Measurements from ENCODE around the gene SLC22A23. TPM values are rescaled to one million over a fixed set of nuclear protein-coding genes. Genes with fewer than 3 reads are reported as not detected.

SLC22A23 gene
- total and polyA plus RNA-seq, 2 experiments from 2014 or later, result 15.7 to 24.9 TPM

DNA sequence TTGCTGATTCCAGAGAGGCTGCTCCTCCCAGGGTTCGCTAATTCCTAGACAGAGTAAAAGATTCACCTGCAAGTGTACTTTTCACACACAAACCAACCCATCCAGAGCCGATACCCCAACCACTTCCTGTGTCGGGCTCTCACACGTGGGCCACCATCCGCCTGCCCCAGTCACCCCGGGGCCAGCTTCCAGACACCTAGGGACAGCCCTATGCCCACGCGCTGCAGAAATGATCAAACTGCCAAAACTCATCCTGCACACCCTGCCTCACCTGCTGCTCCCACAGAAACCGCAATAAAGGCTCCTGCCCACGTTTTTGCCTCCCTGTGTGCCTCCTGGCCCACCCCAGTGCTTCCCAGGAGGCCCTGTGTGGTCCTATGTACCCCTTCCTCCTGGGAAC lies 138.6 kb downstream of the SLC22A23 start:
- H3K4me1 ChIP-seq (ENCODE audit: low read depth), result no peaks in the 10 kb centered on the region
- DNase-seq (ENCODE audit: low read depth in 1 of 2, low spot score in 1 of 2), result no peak
- no peaks in the 10 kb centered on the region for H3K27me3 ChIP-seq
- H3K36me3 ChIP-seq, result no peaks in the 10 kb centered on the region
- TF ChIP-seq, protein P1, sequence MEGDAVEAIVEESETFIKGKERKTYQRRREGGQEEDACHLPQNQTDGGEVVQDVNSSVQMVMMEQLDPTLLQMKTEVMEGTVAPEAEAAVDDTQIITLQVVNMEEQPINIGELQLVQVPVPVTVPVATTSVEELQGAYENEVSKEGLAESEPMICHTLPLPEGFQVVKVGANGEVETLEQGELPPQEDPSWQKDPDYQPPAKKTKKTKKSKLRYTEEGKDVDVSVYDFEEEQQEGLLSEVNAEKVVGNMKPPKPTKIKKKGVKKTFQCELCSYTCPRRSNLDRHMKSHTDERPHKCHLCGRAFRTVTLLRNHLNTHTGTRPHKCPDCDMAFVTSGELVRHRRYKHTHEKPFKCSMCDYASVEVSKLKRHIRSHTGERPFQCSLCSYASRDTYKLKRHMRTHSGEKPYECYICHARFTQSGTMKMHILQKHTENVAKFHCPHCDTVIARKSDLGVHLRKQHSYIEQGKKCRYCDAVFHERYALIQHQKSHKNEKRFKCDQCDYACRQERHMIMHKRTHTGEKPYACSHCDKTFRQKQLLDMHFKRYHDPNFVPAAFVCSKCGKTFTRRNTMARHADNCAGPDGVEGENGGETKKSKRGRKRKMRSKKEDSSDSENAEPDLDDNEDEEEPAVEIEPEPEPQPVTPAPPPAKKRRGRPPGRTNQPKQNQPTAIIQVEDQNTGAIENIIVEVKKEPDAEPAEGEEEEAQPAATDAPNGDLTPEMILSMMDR (IDR thresholded peaks at IDR 0.05; ENCODE audit: low read depth, low read length), result no peak
- no peak overlapping the region for H3K4me3 ChIP-seq
- H3K9me3 ChIP-seq (ENCODE audit: low read depth), result no peaks in the 10 kb centered on the region
- H3K27ac ChIP-seq, result no peak overlapping the region

DNA sequence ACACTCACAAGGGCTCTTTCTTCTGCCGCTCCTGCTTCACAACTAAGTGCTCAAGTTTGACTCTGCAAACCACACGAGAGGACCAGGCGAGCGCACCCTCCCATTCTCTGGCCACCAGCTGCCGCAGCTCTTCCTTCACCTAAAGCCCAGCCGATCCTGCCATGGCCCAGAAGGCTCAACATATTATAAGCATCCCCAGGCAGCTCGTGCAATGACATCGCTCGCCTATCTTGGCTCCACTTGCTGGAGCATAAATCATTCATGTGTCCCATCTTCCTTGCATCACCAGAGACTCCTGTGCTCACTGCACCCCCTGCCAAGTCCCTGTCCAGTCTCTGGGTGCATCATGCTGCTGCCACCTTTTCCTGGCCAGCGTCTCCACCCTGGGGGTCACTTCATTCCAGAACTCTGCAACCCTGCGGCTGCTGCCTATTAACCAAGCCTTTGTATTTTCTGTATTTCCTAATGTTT lies 139.1 kb downstream of the SLC22A23 start:
- no peak for DNase-seq (ENCODE audit: low read depth in 1 of 2, low spot score in 1 of 2)
- H3K27ac ChIP-seq, result no peak overlapping the region
- H3K36me3 ChIP-seq, result no peaks in the 10 kb centered on the region

DNA sequence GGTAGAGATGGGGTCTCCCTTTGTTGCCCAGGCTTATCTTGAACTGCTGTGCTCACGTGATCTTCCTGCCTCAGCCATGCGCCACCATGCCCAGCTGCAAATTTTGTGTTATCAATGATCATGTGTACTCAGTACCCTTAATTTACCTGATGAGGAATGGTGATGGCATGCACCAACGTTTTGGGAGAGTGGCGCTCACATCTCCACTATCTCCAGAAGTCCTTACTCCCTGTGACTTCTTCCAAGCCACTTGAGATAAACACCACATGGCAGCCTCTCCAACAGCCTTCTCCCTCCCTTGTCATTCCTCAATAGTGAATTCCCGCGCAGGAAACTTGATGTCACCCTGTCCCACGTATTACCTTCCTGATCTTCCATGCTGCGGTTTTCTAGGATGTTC lies 140.0 kb downstream of the SLC22A23 start:
- Histone ChIP-seq H3K27me3 (no peaks in the 10 kb centered on the region), H3K4me3 (no peak overlapping the region), H3K9me3 (ENCODE audit: low read depth) (no peaks in the 10 kb centered on the region), H3K4me1 (ENCODE audit: low read depth) (no peaks in the 10 kb centered on the region), H3K36me3 (no peaks in the 10 kb centered on the region), H3K27ac (no peak overlapping the region)
- DNase-seq (ENCODE audit: low read depth in 1 of 2, low spot score in 1 of 2), result no peak
- TF ChIP-seq, protein P1 (IDR thresholded peaks at IDR 0.05; ENCODE audit: low read depth, low read length), result no peak

More for the DNA sequence above, 139.1 kb downstream of the SLC22A23 start:
- TF ChIP-seq, protein P1 (IDR thresholded peaks at IDR 0.05; ENCODE audit: low read depth, low read length), result no peak
- H3K27me3 ChIP-seq, result no peaks in the 10 kb centered on the region
- H3K9me3 ChIP-seq (ENCODE audit: low read depth), result no peaks in the 10 kb centered on the region
- H3K4me3 ChIP-seq, result no peak overlapping the region
- no peaks in the 10 kb centered on the region for H3K4me1 ChIP-seq (ENCODE audit: low read depth)

DNA sequence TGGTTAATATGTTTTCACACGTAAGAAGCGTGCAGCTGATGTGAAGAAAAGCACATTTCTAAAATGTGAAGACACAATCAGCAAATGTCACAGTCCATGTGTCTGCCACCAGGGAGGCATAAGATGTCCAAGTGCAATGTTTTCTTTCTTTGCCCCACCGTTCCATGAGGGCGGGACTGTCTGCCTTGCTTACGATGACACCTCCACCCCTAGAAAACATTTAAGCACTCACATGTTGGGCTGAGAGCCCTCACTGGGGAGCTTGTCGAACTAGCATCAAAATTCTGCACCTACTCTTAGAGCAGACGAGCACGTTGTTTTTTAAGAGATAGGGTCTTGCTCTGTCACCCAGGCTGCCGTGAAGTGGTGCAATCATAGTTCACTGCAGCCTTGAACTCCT lies 140.5 kb downstream of the SLC22A23 start:
- Histone ChIP-seq H3K27me3 (no peaks in the 10 kb centered on the region), H3K27ac (no peak overlapping the region), H3K4me3 (no peak overlapping the region), H3K9me3 (ENCODE audit: low read depth) (no peaks in the 10 kb centered on the region), H3K4me1 (ENCODE audit: low read depth) (no peaks in the 10 kb centered on the region), H3K36me3 (no peaks in the 10 kb centered on the region)
- no peak for DNase-seq (ENCODE audit: low read depth in 1 of 2, low spot score in 1 of 2)
- TF ChIP-seq, protein P1 (IDR thresholded peaks at IDR 0.05; ENCODE audit: low read depth, low read length), result no peak

DNA sequence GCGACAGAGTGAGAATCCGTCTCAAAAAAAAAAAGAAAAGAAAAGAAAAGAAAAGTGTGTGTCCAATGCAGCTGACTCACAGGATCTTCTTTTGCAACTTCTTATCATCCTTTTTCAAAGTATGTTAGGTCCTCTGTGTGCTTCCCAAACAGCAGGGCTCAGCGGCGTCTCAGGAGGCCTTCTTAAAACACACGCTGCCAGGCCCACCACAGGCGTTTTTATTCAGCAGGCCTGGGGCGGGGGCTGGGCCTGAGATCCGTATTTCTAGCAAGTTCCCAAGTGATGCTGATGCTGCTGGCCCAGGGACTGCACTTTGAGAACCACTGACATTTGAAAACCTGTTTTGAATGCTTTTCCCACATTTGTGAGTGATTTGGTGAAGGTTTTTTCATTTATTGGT lies 141.0 kb downstream of the SLC22A23 start:
- TF ChIP-seq, protein P1 (IDR thresholded peaks at IDR 0.05; ENCODE audit: low read depth, low read length), result no peak
- H3K4me3 ChIP-seq, result no peak overlapping the region
- H3K9me3 ChIP-seq (ENCODE audit: low read depth), result no peaks in the 10 kb centered on the region
- H3K27me3 ChIP-seq, result no peaks in the 10 kb centered on the region
- H3K36me3 ChIP-seq, result no peaks in the 10 kb centered on the region
- peak in 1 of 2 donors; percentile 84 for DNase-seq (ENCODE audit: low read depth in 1 of 2, low spot score in 1 of 2)
- H3K27ac ChIP-seq, result no peak overlapping the region
- H3K4me1 ChIP-seq (ENCODE audit: low read depth), result no peaks in the 10 kb centered on the region

Measured in cardiac muscle cell (in vitro differentiated cells and primary cell).